Nephron progenitor cell (in vitro differentiated cells): ENCODE measurements around the gene FNDC3B.

Source experiments
- DNase-seq: peaks from one replicate; pipeline ENCODE4 v3.0.0; 2021
- H3K27ac Mint-ChIP-seq: 2 replicates; pipeline ENCODE4 v1.8.0; 2021; ENCODE audit warnings: mild to moderate bottlenecking, moderate library complexity, mixed read lengths
- H3K27me3 Mint-ChIP-seq: 2 replicates; pipeline ENCODE4 v1.8.0; 2021; ENCODE audit warnings: mild to moderate bottlenecking, low read depth, mixed read lengths; ENCODE audit not compliant: poor library complexity
- H3K36me3 Mint-ChIP-seq: 2 replicates; pipeline ENCODE4 v1.8.0; 2021; ENCODE audit warnings: low read depth, mixed read lengths
- H3K4me1 Mint-ChIP-seq: 2 replicates; pipeline ENCODE4 v1.8.0; 2021; ENCODE audit warnings: mixed read lengths
- H3K4me3 Mint-ChIP-seq: 2 replicates; pipeline ENCODE4 v1.8.0; 2021; ENCODE audit warnings: mild to moderate bottlenecking, moderate library complexity, mixed read lengths
- H3K9me3 Mint-ChIP-seq: 2 replicates; pipeline ENCODE4 v1.8.0; 2021; ENCODE audit warnings: mild to moderate bottlenecking, moderate library complexity, mixed read lengths
- CTCF ChIP-seq: fragments of 200-600 bp; sonication (generic); IDR thresholded peaks from 2 replicates; pipeline ENCODE4 v1.5.0; 2021; ENCODE audit warnings: antibody characterized with exemption

The FNDC3B gene

GRCh38 chr3:172067837-172068440 lies 28.6 kb downstream of the FNDC3B start:
- Mint-ChIP-seq H3K4me3 (no peak overlapping the region), H3K9me3 (peaks cover 11% of the 10 kb centered on the region), H3K36me3 (peaks cover 25% of the 10 kb centered on the region), H3K27me3 (no peaks in the 10 kb centered on the region), H3K4me1 (peaks cover 63% of the 10 kb centered on the region), H3K27ac (peak overlapping the region; percentile 44)
- DNase-seq, result no peak
- no peak for TF ChIP-seq CTCF

GRCh38 chr3:172068977-172069376 lies 29.6 kb downstream of the FNDC3B start:
- Mint-ChIP-seq H3K36me3 (peaks cover 25% of the 10 kb centered on the region), H3K27me3 (no peaks in the 10 kb centered on the region), H3K9me3 (peaks cover 1% of the 10 kb centered on the region), H3K4me1 (peaks cover 67% of the 10 kb centered on the region), H3K27ac (peak overlapping the region; percentile 91), H3K4me3 (peak overlapping the region; percentile 15)
- no peak for TF ChIP-seq CTCF
- DNase-seq, result no peak

GRCh38 chr3:172069478-172069877 lies 30.1 kb downstream of the FNDC3B start:
- DNase-seq, result peak; percentile 14
- Mint-ChIP-seq H3K27me3 (no peaks in the 10 kb centered on the region), H3K4me3 (no peak overlapping the region), H3K36me3 (peaks cover 20% of the 10 kb centered on the region), H3K27ac (peak overlapping the region; percentile 78), H3K9me3 (no peaks in the 10 kb centered on the region), H3K4me1 (peaks cover 72% of the 10 kb centered on the region)
- no peak for TF ChIP-seq CTCF

- no peak for TF ChIP-seq CTCF
- H3K4me1 Mint-ChIP-seq, result peaks cover 77% of the 10 kb centered on the region
- DNase-seq, result peak; percentile 15
- no peaks in the 10 kb centered on the region for H3K27me3 Mint-ChIP-seq
- H3K4me3 Mint-ChIP-seq, result peak overlapping the region; percentile 6
- H3K27ac Mint-ChIP-seq, result peak overlapping the region; percentile 78
- no peaks in the 10 kb centered on the region for H3K9me3 Mint-ChIP-seq
- H3K36me3 Mint-ChIP-seq, result peaks cover 17% of the 10 kb centered on the region
These were observed 30.9 kb downstream of the FNDC3B start for GRCh38 chr3:172070269-172070668.

- DNase-seq, result no peak
- peaks cover 77% of the 10 kb centered on the region for H3K4me1 Mint-ChIP-seq
- peaks cover 22% of the 10 kb centered on the region for H3K36me3 Mint-ChIP-seq
- H3K9me3 Mint-ChIP-seq, result no peaks in the 10 kb centered on the region
- no peaks in the 10 kb centered on the region for H3K27me3 Mint-ChIP-seq
- TF ChIP-seq CTCF, result no peak
- H3K4me3 Mint-ChIP-seq, result no peak overlapping the region
- no peak overlapping the region for H3K27ac Mint-ChIP-seq
These were observed 31.4 kb downstream of the FNDC3B start for GRCh38 chr3:172070802-172071201.

- no peak for TF ChIP-seq CTCF
- Mint-ChIP-seq H3K27ac (no peak overlapping the region), H3K27me3 (no peaks in the 10 kb centered on the region), H3K9me3 (no peaks in the 10 kb centered on the region), H3K4me1 (peaks cover 72% of the 10 kb centered on the region), H3K4me3 (no peak overlapping the region), H3K36me3 (peaks cover 30% of the 10 kb centered on the region)
- DNase-seq, result no peak
These were observed 32.5 kb downstream of the FNDC3B start for GRCh38 chr3:172071780-172072330.
